ENCODE measurements around the gene TOR1A. TPM values are rescaled to one million over a fixed set of nuclear protein-coding genes. Genes with fewer than 3 reads are reported as not detected.

TOR1A gene
- total and polyA plus RNA-seq, 8 donors, result 8.9 to 17.5 (median 12.2) TPM

DNA sequence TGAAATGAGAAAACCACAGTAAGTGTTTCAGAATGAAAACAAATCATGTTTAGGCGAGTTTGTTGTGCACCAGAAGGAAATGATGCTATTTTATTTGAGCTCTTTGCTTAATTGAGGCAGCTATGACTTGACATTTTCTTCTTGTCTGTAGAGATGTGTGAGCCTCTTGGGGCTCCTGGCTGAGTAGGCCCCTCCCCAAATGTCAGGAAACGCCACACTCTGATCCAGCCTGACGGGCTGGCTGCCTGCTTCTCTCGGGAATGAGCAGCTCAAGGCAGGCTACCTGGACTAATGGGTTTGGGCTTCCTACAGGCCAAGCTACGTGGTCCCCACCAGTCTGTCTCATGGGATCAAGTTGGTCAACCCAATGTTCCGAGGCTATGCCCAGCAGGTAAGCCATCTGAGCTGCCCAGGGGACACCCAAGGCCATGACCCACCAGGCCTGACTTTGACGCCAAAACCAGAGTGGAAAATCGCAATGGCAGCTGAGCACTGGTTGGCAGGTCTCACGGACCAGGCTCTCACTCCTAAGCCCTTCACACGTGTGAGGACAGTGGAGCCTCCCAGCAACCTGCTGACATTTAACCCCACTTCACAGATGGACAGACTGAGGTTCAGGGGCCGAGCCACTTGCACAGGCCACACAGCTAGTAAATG, 41.2 kb upstream of the TOR1A start:
- ATAC-seq (no peak), DNase-seq (no peak), FAIRE-seq (no peak)
- TF ChIP-seq, protein P1, sequence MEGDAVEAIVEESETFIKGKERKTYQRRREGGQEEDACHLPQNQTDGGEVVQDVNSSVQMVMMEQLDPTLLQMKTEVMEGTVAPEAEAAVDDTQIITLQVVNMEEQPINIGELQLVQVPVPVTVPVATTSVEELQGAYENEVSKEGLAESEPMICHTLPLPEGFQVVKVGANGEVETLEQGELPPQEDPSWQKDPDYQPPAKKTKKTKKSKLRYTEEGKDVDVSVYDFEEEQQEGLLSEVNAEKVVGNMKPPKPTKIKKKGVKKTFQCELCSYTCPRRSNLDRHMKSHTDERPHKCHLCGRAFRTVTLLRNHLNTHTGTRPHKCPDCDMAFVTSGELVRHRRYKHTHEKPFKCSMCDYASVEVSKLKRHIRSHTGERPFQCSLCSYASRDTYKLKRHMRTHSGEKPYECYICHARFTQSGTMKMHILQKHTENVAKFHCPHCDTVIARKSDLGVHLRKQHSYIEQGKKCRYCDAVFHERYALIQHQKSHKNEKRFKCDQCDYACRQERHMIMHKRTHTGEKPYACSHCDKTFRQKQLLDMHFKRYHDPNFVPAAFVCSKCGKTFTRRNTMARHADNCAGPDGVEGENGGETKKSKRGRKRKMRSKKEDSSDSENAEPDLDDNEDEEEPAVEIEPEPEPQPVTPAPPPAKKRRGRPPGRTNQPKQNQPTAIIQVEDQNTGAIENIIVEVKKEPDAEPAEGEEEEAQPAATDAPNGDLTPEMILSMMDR (IDR thresholded peaks at IDR 0.05), result no peak
- 66 to 67% methylated on average over 11 of the region's 11 CpGs for WGBS, 2 donors
- H3K9me3 ChIP-seq, result no peaks in the 10 kb centered on the region
- H3K27ac ChIP-seq, result no peak overlapping the region
- H3K27me3 ChIP-seq, result no peaks in the 10 kb centered on the region
- intact Hi-C loops (cut with DNase I), result no loop called here
- peaks cover 0 to 16% (median 0%) of the 10 kb centered on the region in 3 donors for H3K36me3 ChIP-seq
- H3K4me3 ChIP-seq, result no peak overlapping the region
- no peaks in the 10 kb centered on the region for H3K4me1 ChIP-seq

DNA sequence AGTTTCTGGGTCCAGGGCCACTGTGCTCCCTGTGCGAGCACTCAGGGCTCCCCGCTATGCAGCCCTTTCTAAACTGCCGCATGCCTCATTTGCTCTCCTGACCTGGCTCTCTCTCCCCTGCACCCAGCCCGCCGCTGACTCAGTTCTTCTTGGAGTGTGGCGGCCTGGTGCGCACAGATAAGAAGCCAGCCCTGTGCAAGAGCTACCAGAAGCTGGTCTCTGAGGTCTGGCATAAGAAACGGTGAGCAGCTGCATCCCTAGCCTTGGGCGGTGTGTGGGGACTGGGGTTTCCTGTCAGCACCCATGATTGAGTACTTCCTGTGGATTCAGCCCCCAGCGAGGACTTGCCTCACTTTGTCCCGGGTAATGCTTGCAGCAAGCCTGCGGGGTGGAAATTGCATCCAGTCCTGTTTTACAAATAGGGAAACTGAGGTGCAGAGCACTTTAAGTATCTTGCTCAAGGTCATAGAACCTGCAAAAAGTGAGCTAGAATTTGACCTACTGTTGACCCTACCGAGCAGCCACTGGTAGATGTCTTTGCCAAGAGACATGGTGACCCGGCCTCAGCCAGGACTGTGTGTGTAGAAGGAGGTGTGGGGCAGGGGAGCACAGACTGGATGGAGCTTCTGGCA, 39.2 kb upstream of the TOR1A start:
- H3K36me3 ChIP-seq, result peaks cover 0 to 21% (median 0%) of the 10 kb centered on the region in 3 donors
- no peak overlapping the region for H3K4me3 ChIP-seq
- FAIRE-seq (no peak), ATAC-seq (peak in 2 of 4 donors; percentile 15 to 42), DNase-seq (no peak)
- intact Hi-C loops (cut with DNase I), result no loop called here
- no peaks in the 10 kb centered on the region for H3K4me1 ChIP-seq
- no peak overlapping the region for H3K27ac ChIP-seq
- H3K27me3 ChIP-seq, result no peaks in the 10 kb centered on the region
- no peaks in the 10 kb centered on the region for H3K9me3 ChIP-seq
- WGBS, 2 donors, result 82 to 83% methylated on average over 14 of the region's 14 CpGs
- TF ChIP-seq, protein P1 (IDR thresholded peaks at IDR 0.05), result no peak

DNA sequence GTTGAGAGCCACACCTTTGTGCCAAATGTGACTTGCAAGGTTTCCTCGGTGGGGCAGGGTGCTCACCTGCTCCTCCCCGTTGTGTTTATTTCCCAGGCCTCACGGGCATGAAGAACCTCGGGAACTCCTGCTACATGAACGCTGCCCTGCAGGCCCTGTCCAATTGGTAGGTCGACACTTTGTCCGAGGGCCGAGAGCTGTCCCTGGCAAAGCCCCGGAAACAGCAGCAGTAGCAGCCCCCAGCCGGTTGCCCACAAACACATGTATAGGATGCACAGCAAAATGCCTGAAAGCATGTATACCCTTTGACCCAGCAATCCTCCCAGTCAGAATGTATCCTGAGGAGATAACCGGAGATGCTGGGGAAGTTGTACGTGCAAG, 37.5 kb upstream of the TOR1A start:
- Histone ChIP-seq H3K9me3 (no peaks in the 10 kb centered on the region), H3K4me3 (no peak overlapping the region), H3K27ac (no peak overlapping the region), H3K4me1 (no peaks in the 10 kb centered on the region), H3K27me3 (no peaks in the 10 kb centered on the region), H3K36me3 (peaks cover 0 to 21% (median 0%) of the 10 kb centered on the region in 3 donors)
- DNase-seq (no peak), ATAC-seq (no peak), FAIRE-seq (no peak)
- TF ChIP-seq, protein P1 (IDR thresholded peaks at IDR 0.05), result no peak
- intact Hi-C loops (cut with DNase I), result no loop called here
- WGBS, 2 donors, result 83 to 85% methylated on average over 12 of the region's 12 CpGs

DNA sequence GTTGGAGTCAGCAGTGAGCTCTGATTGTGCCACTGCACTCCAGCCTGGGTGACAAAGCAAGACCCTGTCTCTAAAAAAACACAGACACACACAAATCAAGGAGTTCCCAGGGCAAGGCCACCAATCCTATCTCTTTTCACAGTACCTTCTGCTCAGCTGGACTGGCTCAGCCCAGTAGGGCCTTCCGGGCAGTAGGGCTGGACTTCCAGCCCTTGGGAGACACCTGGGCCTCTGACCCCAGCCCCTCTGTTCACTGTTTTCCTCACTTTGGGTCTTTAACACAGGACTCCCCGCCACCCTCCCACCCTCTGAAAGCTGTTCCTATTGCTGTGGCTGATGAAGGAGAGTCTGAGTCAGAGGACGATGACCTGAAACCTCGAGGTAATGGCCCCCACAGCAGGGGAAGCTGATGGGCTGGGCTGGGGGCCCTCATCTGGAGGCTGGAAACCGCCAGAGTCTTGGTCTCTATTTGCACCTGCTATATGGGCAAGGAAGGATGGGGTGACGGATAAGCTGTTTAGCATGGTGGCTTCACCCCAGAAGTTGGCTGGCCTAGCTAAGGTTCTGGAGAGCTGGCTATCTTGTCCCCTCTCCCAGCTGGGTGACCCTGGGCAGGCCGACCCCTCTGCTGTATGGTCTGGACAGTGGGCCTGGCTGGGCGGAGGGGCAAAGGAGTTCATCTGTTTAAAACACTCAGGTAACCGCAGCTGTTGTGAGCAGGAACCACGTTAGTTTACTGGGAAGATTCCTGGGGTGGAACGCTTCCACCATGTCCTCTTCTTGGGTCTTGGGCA, 36.9 kb upstream of the TOR1A start:
- H3K36me3 ChIP-seq, result peaks cover 0 to 24% (median 0%) of the 10 kb centered on the region in 3 donors
- TF ChIP-seq, protein P1 (IDR thresholded peaks at IDR 0.05), result no peak
- no peak for ATAC-seq
- no peak overlapping the region for H3K27ac ChIP-seq
- no peaks in the 10 kb centered on the region for H3K27me3 ChIP-seq
- FAIRE-seq, result no peak
- DNase-seq, result no peak
- WGBS, 2 donors, result 74 to 79% methylated on average over 11 of the region's 11 CpGs
- intact Hi-C loops (cut with DNase I), result no loop called here
- no peaks in the 10 kb centered on the region for H3K4me1 ChIP-seq
- no peaks in the 10 kb centered on the region for H3K9me3 ChIP-seq
- no peak overlapping the region for H3K4me3 ChIP-seq

Measured in pancreas (tissue), 10 donors.